MCF 10A (cell line): ENCODE results near the gene PTPN13. TPM values are rescaled to one million over a fixed set of nuclear protein-coding genes. Genes with fewer than 3 reads are reported as not detected.

Experiments used
- BruUV-seq: library from RNA; stranded (reverse); fragments of 400-500 nt; replicated peaks from 2 replicates; lab custom pipeline; 2021; lab: Mats Ljungman, UMichigan
- CTCF ChIA-PET: fragments of 300-600 bp; sonication (Branson Sonifier 250); formaldehyde crosslinking; extraction: SDS; loops from one replicate; lab custom pipeline; 2021; ENCODE audit warnings: antibody characterized with exemption, inconsistent platforms; lab: Yijun Ruan, JAX
- POLR2A ChIA-PET: fragments of 300-600, 350-650 bp; sonication (Branson Sonifier 250); formaldehyde crosslinking; extraction: SDS; loops from one replicate; lab custom pipeline; 2020; ENCODE audit warnings: antibody characterized with exemption, inconsistent platforms; lab: Yijun Ruan, JAX
- DNase-seq: peaks from one replicate; pipeline ENCODE4 v3.0.0-alpha.2; 2018; ENCODE audit not compliant: unreplicated experiment
- H3K27ac Mint-ChIP-seq: one replicate; pipeline ENCODE4 v1.8.0; 2022; ENCODE audit warnings: mild to moderate bottlenecking, low read depth, mixed read lengths; ENCODE audit not compliant: unreplicated experiment
- H3K27me3 Mint-ChIP-seq: one replicate; pipeline ENCODE4 v1.8.0; 2022; ENCODE audit warnings: mixed read lengths; ENCODE audit not compliant: insufficient read depth, unreplicated experiment
- H3K36me3 Mint-ChIP-seq: one replicate; pipeline ENCODE4 v1.8.0; 2022; ENCODE audit warnings: mild to moderate bottlenecking, moderate library complexity, mixed read lengths; ENCODE audit not compliant: insufficient read depth, unreplicated experiment
- H3K4me1 Mint-ChIP-seq: one replicate; pipeline ENCODE4 v1.8.0; 2022; ENCODE audit warnings: mixed read lengths; ENCODE audit not compliant: insufficient read depth, unreplicated experiment
- H3K4me3 Mint-ChIP-seq: one replicate; pipeline ENCODE4 v1.8.0; 2022; ENCODE audit warnings: mild to moderate bottlenecking, moderate library complexity, mixed read lengths; ENCODE audit not compliant: unreplicated experiment
- H3K9me3 Mint-ChIP-seq: one replicate; pipeline ENCODE4 v1.8.0; 2022; ENCODE audit warnings: mixed read lengths; ENCODE audit not compliant: unreplicated experiment
- intact Hi-C: fragments of 100-400 bp; cut with micrococcal nuclease; formaldehyde crosslinking; loops from 2 replicates; pipeline ENCODE4 v1.14.1; 2022
- total RNA-seq: library from RNA; stranded (reverse); gene quantifications from 2 replicates; pipeline ENCODE4 v1.2.3, GENCODE V29; 2022
- TF ChIP-seq, protein P1 (sequence below): fragments of 200-600 bp; IDR thresholded peaks from one replicate; pipeline ENCODE4 v1.8.0; 2022; ENCODE audit warnings: antibody characterized with exemption, mild to moderate bottlenecking; ENCODE audit not compliant: unreplicated experiment

The PTPN13 gene
- total RNA-seq, 1 experiment from 2014 or later: 28.3 TPM

DNA sequence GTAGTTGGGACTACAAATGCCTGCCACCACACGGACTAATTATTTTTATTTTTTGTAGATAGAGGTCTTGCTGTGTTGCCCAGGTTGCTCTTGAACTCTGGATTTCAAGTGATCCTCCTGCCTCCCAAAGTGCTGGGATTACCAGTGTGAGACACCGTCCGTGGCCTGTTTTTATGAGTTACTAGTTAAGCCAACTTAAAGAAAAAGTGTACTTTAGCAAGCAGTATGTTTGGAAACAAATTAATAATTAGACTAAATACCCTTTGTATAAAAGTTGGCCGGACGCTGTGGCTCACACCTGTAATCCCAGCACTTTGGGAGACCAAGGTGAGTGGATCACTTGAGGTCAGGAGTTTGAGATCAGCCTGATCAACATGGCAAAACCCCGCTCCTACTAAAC lies 14.2 kb upstream of the PTPN13 start:
- H3K36me3 Mint-ChIP-seq: no peaks in the 10 kb centered on the region
- CTCF ChIA-PET: no interaction called here
- intact Hi-C loops: no loop called here
- TF ChIP-seq, protein P1, sequence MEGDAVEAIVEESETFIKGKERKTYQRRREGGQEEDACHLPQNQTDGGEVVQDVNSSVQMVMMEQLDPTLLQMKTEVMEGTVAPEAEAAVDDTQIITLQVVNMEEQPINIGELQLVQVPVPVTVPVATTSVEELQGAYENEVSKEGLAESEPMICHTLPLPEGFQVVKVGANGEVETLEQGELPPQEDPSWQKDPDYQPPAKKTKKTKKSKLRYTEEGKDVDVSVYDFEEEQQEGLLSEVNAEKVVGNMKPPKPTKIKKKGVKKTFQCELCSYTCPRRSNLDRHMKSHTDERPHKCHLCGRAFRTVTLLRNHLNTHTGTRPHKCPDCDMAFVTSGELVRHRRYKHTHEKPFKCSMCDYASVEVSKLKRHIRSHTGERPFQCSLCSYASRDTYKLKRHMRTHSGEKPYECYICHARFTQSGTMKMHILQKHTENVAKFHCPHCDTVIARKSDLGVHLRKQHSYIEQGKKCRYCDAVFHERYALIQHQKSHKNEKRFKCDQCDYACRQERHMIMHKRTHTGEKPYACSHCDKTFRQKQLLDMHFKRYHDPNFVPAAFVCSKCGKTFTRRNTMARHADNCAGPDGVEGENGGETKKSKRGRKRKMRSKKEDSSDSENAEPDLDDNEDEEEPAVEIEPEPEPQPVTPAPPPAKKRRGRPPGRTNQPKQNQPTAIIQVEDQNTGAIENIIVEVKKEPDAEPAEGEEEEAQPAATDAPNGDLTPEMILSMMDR: no peak
- no peak overlapping the region for H3K4me3 Mint-ChIP-seq
- H3K4me1 Mint-ChIP-seq: no peaks in the 10 kb centered on the region
- POLR2A ChIA-PET: interaction anchor here (0.6 to 8.7 kb wide), 7 partner anchors 8 to 112 kb away, joined by 3 to 182 read pairs (median 5); partner anchors contain the start of gene PTPN13
- H3K27ac Mint-ChIP-seq: no peak overlapping the region
- no peak for DNase-seq
- no peaks in the 10 kb centered on the region for H3K27me3 Mint-ChIP-seq
- no peaks in the 10 kb centered on the region for H3K9me3 Mint-ChIP-seq
- no TSS peak for BruUV-seq

DNA sequence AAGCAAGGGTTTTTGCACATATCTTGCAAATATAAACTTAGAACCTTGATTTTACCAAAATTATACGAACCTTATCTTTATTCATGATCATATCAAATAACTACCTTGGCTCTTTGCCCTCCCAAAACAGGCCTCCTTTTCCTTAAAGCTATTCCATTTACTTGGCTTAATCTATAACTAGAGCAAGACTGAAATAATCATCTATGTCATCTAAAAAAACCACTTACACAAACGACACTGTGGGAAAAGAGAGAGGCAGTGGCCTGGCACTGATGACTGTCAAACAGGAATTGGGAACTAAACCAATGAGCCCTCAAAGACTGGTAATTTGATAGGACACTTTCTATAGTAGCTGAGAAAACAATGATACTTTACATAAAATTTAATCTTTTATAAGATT lies 11.7 kb upstream of the PTPN13 start:
- H3K36me3 Mint-ChIP-seq: no peaks in the 10 kb centered on the region
- H3K4me1 Mint-ChIP-seq: peaks cover 21% of the 10 kb centered on the region
- no peak for DNase-seq
- ChIA-PET CTCF (interaction anchor here (0.5 to 1.6 kb wide), 8 partner anchors 12 to 87 kb away, joined by 3 to 6 read pairs (median 4); partner anchors contain the start of gene PTPN13), POLR2A (interaction anchor here (0.9 to 8.7 kb wide), 8 partner anchors 11 to 41 kb away, joined by 3 to 182 read pairs (median 6); partner anchors contain the start of gene PTPN13)
- no peaks in the 10 kb centered on the region for H3K9me3 Mint-ChIP-seq
- BruUV-seq: no TSS peak
- intact Hi-C loops: no loop called here
- H3K27ac Mint-ChIP-seq: peak overlapping the region; percentile 66
- no peaks in the 10 kb centered on the region for H3K27me3 Mint-ChIP-seq
- TF ChIP-seq, protein P1: no peak
- peak overlapping the region; percentile 60 for H3K4me3 Mint-ChIP-seq

DNA sequence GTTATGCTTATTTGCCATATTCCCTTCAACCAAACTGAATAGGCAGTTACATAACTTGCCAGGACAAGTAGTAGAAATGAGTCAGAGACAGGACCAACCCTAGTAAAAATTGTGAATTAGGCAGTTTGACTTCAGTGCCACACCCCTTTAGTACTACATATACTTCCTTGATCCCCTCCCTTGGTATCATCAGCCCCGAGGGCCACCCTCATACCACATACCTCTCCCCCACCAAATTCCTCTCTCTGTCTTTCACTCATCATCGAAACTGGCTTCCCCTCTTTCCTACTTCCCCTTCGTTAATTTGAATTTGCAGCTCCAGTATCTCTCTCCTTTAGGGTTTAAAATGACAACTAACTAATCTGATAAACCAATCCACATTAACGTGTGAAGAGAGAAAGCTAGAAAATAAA lies 7.9 kb upstream of the PTPN13 start:
- BruUV-seq: no TSS peak
- Mint-ChIP-seq H3K9me3 (no peaks in the 10 kb centered on the region), H3K4me3 (no peak overlapping the region), H3K36me3 (no peaks in the 10 kb centered on the region), H3K27me3 (no peaks in the 10 kb centered on the region), H3K4me1 (peaks cover 31% of the 10 kb centered on the region), H3K27ac (no peak overlapping the region)
- POLR2A ChIA-PET: interaction anchor here (0.9 to 8.7 kb wide), 13 partner anchors 8 to 342 kb away, joined by 3 to 182 read pairs (median 4); partner anchors contain the start of gene PTPN13
- intact Hi-C loops: no loop called here
- CTCF ChIA-PET: interaction anchor here (1.3 to 3.5 kb wide), 3 partner anchors 9 to 88 kb away, joined by 3 to 19 read pairs (median 5); no protein-coding TSS in a partner anchor
- DNase-seq: peak; percentile 71
- TF ChIP-seq, protein P1: no peak

DNA sequence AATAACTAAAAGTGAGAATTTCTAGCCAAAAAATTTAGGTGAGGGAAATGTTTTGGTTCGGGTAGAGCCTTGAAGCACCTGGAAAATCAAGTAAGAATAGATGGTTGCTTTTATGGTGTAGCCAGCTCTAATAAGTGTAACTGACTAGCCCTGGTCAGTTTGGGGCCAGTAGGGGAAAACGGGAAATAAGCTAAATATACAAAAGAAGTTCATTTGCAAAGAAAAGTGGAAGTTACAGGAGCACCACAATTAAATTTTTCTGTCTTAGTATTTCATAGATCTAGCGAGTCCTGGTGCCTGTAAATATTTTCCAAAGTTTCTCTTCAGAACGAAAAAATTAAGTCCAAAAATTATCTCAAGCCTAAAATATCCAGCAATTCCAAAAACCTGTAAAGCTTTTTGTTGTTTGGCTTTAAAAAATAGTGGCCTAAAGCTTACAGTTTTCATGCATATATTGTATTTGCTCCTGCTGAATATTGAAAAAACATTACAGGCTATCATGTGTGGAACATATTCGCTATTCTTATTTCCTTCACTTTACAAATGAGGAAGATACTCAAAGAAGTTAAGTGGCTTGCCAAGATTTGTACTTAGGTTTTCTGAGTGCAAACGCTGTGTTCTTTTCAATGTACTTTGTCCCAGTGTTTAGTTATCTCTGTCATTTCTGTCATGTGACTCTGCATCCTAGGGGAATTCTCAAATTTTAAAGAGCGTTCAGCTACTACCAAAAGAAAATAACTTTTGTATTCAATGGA lies 7.3 kb upstream of the PTPN13 start:
- ChIA-PET CTCF (interaction anchor here (0.6 to 3.5 kb wide), 6 partner anchors 9 to 201 kb away, joined by 3 to 19 read pairs (median 4); no protein-coding TSS in a partner anchor), POLR2A (interaction anchor here (0.7 to 8.7 kb wide), 17 partner anchors 7 to 420 kb away, joined by 3 to 182 read pairs (median 3); partner anchors contain the start of gene PTPN13)
- intact Hi-C loops: no loop called here
- Mint-ChIP-seq H3K36me3 (no peaks in the 10 kb centered on the region), H3K9me3 (no peaks in the 10 kb centered on the region), H3K4me3 (no peak overlapping the region), H3K4me1 (peaks cover 31% of the 10 kb centered on the region), H3K27me3 (no peaks in the 10 kb centered on the region), H3K27ac (peak overlapping the region; percentile 39)
- no peak for DNase-seq
- TF ChIP-seq, protein P1: no peak
- no TSS peak for BruUV-seq
